Stimulated activated CD8-positive, alpha-beta memory T cell treated with anti-CD3 and anti-CD28 coated beads, Interleukin-12 subunit alpha, Interleukin-12 subunit beta, amount 100 ng/mL, for 24 hours (primary cell): ENCODE data around the gene POLE3.
A peak's percentile ranks its signal among the peaks of the same experiment; 100 is the strongest.
"Not testable (repeated sequence)": the region's sequence is repeated elsewhere in the genome, so short reads cannot be mapped to it uniquely, and the experiment has no call there.

Experiments
- DNase-seq: peaks from one replicate; pipeline ENCODE4 v3.0.0-alpha.2; 2020; ENCODE audit errors: extremely low read depth

The POLE3 gene, protein sequence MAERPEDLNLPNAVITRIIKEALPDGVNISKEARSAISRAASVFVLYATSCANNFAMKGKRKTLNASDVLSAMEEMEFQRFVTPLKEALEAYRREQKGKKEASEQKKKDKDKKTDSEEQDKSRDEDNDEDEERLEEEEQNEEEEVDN

GRCh38 chr9:113410207-113410864 lies at the start of gene POLE3, which contains the start of gene C9orf43:
TSS of gene POLE3 (minus strand) at chr9:113410675. CDS start at chr9:113410293, 382 bp downstream.
TSS of gene C9orf43 (plus strand) at chr9:113410747. CDS start at chr9:113413494, 2,747 bp downstream.
- peak; percentile 85 for DNase-seq

DNA sequence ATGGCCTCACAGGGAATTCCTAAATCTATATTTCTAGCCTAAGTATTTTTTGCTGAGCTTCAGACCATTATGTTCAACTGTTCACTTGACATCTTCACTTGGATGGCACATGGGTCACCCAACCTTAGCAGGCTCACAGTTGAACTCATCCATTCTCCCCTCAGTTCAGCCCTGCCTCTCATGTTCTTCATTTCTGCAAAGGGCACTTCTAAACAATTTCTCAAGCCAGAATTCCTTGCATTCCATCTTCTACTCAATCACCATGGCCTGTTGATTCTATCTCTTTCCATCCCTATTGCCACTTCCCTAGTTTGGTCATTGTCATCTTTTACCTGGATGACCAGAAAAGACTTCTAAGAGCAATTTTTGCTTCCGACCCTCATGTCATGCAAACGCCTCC lies 45.8 kb upstream of the POLE3 start:
- DNase-seq, result no peak

GRCh38 chr9:113454914-113455761 lies 44.7 kb upstream of the POLE3 start:
- DNase-seq, result no peak

- no peak for DNase-seq
These were observed 41.7 kb upstream of the POLE3 start for GRCh38 chr9:113452113-113452605.

GRCh38 chr9:113449376-113449775 lies 38.9 kb upstream of the POLE3 start:
- no peak for DNase-seq

DNA sequence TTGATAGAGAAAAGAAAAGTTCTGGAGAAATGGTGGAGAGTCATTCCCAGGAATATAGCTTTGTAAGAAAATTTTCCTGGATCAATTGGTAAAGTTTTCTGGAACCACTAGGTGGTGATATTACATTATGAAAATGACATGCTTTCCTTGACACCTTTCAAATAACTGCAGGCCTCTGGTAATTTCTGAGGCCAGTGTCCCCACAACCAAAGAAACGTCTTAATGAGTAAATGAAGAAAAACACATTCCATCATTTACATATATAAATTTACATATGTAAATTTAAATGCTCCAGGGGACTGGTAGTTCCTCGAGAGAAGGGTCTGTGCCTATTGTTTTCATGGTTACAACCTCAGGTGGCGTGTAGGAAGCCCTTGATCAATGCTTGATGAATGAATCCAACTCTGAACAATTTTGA lies 35.9 kb upstream of the POLE3 start:
- DNase-seq, result no peak

DNA sequence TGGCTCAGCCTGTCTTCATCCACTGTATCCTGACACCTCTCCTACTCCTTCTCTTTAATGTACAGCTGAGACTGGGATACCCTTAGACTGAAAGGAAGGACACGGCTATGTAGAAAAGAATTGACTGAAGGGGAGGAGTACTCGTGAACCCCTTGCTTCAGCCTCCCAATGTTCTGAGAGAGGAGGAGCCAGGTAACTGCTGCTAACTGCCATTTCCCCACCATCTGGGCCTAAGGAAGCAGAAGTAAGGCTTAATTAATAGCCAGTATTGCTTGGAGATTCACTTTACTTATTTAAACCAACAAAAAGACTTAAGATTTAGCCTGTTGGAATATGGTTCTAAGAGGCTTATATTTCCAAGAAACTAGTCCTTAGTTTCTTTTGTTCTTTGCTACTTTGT lies 34.3 kb upstream of the POLE3 start:
- DNase-seq, result no peak

DNA sequence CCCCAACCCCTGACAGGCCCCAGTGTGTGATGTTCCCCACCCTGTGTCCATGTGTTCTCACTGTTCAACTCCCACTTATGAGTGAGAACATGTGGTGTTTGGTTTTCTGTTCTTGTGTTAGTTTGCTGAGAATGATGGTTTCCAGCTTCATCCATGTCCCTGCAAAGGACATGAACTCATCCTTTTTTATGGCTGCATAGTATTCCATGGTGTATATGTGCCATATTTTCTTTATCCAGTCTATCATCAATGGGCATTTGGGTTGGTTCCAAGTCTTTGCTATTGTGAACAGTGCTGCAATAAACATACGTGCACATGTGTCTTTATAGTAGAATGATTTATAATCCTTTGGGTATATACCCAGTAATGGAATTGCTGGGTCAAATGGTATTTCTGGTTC lies 27.2 kb upstream of the POLE3 start:
- not testable (repeated sequence) for DNase-seq

GRCh38 chr9:113436728-113437515 lies 26.4 kb upstream of the POLE3 start:
- DNase-seq, result no peak

GRCh38 chr9:113431191-113431590 lies 20.7 kb upstream of the POLE3 start:
- DNase-seq, result no peak

GRCh38 chr9:113428062-113428615 lies 17.7 kb upstream of the POLE3 start:
- DNase-seq, result no peak

DNA sequence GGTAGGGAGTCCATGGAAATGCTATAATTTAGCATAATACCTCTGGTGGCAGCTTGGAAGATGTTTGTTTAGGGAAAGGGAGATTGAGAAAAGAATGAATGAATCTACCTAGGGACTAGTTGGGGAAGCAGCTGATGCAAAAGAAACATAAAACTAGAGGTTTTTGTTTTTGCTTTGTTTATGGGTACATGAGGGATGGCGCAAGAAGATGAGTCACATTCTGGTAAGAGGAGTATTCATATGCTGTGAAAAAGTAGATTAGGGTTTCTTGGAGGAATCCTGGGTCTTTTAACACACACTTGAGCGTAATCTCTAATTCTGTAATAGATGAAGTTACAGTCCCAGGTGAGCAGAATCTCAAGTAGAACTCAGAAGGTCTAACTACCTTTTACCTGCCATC lies 17.2 kb upstream of the POLE3 start:
- no peak for DNase-seq

DNA sequence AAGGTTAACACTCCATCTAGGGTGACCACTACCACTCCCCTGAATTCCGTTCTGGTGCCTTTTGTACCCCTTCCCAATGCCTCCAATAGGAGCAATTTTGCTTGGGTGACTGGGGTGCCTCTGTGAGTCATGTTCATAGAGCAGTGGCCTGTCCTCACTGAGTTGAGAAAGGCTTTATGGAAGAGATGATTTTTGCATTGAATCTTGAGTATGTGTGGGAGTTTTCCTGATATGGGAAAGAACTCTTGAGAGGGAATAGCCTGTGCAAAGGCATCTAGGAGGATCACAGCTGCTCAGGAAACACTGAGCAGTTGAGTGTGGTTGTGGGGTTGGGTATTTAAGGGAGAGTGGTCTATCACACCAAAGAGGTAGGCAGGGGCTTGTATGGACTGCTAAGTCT lies 16.2 kb upstream of the POLE3 start:
- DNase-seq, result no peak

- no peak for DNase-seq
These were observed 14.6 kb upstream of the POLE3 start for GRCh38 chr9:113425072-113425471.

- DNase-seq, result no peak
These were observed 11.3 kb upstream of the POLE3 start for GRCh38 chr9:113421726-113422125.

DNA sequence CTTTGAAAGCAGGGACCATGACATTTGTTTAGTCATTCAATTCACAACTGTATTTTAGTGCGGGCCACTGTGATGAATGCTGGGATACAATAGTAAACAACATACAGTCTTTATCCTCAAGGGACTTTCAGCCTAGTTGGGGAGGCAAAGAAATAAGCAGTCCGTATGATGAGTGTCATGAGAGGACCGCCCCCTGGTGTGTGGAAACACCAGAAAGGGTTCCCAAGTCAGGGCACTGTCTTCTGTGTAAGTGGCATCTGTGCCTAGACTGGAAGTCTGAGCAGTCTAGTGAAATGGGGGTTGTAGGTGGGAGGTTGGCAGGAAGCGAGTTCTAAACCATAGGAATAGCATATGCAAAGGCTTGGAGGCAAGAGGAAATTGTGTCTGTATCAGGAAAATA lies 6.9 kb upstream of the POLE3 start:
- DNase-seq, result no peak

GRCh38 chr9:113416149-113416721 lies 5.8 kb upstream of the POLE3 start:
- no peak for DNase-seq

DNA sequence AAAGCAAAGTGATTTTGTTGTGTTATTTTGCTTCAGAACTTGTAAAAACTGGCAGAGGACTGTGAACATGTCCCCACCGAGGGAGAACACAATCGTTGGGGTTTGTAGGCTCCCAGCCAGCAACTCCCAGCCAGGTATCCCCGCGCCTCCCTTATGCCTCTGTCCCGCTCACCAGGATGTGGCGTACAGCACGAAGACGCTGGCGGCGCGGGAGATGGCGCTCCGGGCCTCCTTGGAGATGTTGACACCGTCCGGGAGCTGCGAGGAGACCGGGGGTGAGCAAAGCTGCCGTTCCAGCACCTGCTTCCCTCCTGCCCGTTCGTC lies 630 bp downstream of the POLE3 start:
- no peak for DNase-seq

GRCh38 chr9:113409481-113409880 lies 994 bp downstream of the POLE3 start:
- no peak for DNase-seq

DNA sequence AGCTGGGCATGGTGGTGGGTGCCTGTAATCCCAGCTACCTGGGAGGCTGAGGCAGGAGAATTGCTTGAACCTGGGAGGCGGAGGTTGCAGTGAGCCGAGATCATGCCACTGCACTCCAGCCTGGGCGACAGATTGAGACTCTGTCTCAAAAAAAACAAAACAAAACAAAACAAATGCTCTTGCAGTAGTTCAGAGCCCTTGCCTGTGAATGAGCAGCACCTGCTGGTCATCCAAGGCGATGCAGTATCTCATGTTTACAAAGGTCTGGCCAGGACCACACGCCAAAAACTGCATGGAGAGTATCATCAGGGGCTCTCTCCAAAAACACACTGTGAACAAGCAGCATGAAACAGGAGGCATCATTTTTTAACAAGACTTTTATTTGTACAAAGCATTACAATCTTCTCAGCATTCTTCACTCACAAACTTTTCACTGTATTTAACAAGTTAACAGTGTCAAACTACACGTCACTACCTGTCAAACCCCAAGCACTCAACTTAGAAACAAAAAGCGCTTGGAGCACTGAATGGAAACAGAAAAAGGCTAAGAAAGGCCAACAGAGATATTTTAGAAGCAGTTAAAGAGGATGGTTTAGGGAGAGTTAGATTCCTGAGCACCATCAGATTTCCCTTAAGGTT lies 3.5 kb downstream of the POLE3 start:
- not testable (repeated sequence) for DNase-seq

- DNase-seq, result not testable (repeated sequence)
These were observed 4.1 kb downstream of the POLE3 start for GRCh38 chr9:113406353-113406752.
